ENCODE data around the gene LRRC61. TPM values are rescaled to one million over a fixed set of nuclear protein-coding genes. Genes with fewer than 3 reads are reported as not detected.
A peak's percentile ranks its signal among the peaks of the same experiment; 100 is the strongest.

LRRC61 gene
- total RNA-seq, 1 donor from 2014 or later, result 3.7 TPM

DNA sequence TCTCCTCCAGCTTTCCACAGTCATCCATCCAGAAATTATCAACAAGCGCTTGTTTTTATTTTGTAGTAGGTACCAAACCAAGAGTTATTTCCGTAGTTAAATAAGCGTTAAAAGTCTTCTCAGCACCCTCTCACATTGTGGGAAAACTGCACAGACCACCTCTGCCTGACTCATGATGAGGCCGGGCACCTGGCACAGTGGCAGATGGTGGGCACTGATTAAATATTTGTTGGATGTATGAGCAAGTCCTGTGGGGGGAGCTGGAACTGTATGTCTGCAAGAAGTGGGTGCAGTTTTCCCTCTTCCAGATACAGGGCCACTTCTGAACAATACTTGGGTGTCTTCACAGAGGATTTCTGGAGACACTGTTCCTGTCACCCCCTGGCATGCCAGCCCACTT is 40.2 kb downstream of the LRRC61 start:
- intact Hi-C loops (cut with micrococcal nuclease), result no loop called here

DNA sequence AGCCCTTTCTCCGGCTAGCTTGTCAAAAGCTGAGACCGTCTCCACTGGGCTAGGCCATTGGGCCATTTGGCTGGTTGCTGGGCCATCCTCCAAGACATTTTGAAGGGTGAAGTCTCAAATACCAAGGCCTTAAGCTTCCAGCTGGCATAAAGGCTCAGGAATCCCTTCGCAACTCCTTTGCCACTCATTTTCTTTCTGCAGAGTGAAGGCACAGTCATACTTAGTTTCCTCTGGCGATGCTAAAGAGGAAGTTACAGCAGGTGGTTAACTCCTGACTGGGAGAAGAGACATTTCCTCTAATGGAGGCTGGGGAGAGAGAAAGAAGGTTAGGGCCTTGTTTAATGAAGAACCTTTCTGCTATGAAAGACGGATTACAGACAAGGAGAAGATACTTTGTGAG is 40.7 kb downstream of the LRRC61 start:
- ATAC-seq, result no peak
- intact Hi-C loops (cut with micrococcal nuclease), result no loop called here

More for the DNA sequence above, 40.2 kb downstream of the LRRC61 start:
- DNase-seq (no peak), ATAC-seq (no peak)

DNA sequence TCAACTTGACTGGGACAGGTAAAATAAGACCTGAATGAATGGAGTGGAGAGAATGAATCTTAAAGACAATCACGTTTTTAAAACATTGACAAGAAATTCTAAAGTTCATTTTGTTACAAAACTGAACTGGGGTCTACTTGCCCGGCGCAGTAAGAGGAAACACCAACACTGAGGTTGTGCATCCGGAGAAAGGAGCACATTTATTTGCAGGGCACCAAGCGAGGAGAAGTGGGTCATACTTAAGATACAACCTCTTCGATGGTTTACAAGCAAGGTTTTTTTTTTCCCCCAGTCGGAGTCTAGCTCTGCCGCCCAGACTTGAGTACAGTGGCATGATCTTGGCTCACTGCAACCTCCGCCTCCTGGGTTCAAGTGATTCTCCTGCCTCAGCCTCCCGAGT is 42.0 kb downstream of the LRRC61 start:
- intact Hi-C loops (cut with micrococcal nuclease), result no loop called here
- ATAC-seq (no peak), DNase-seq (no peak)

More for the DNA sequence above, 40.7 kb downstream of the LRRC61 start:
- DNase-seq, result no peak

DNA sequence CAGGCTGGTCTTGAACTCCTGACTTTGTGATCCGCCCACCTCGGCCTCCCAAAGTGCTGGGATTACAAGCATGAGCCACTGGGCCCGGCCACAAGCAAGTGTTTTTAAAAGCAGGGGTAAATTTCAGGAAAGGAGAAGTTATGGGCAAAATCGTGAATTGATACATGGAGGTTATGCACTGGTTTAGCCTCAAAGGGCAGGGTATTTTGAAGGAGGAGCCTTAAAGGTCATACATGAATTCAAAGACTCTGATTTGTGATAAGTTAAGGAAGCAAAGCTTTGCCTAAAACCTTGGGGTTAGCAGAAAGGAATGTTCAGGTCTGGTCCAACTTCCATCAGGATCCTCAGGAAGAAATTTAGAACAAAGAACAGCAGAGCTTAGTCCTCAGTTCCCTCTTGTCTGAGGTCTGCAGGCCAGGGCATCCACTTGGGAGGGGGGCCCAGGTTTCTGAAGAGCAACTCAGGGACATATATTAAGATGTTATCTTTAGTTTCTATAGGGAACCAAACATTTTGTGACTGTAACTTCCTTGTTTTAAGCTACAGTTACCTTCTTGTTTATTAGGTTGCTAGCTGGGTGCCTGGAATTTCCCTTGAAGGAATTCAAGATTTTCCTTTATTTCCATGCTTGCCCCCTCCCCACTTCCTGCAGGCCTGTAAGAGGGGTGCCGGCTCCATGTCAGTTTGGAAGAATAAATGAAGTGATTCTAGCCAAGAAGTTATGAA is 42.7 kb downstream of the LRRC61 start:
- ATAC-seq, result no peak
- intact Hi-C loops (cut with micrococcal nuclease), result no loop called here
- DNase-seq, result no peak

DNA sequence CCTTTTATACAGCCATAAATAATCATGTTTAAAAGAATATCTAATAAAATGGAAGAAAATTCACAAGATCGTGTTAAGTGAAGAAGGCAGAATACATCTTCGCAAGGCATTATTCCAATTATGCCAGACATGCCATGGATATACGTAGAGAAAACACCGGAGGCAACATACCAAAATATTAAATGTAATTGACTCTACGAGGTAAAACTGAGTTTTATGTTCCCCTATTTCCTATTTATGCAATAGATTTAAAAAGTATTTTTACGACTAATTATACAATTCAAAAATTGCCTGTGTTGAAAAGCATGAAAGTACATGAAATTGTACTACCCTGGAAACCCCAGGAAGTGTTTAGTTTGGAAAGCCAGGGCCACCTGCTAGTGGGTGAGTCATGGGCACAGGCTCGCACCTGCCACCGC is 44.5 kb downstream of the LRRC61 start:
- ATAC-seq, result no peak
- intact Hi-C loops (cut with micrococcal nuclease), result no loop called here
- no peak for DNase-seq

DNA sequence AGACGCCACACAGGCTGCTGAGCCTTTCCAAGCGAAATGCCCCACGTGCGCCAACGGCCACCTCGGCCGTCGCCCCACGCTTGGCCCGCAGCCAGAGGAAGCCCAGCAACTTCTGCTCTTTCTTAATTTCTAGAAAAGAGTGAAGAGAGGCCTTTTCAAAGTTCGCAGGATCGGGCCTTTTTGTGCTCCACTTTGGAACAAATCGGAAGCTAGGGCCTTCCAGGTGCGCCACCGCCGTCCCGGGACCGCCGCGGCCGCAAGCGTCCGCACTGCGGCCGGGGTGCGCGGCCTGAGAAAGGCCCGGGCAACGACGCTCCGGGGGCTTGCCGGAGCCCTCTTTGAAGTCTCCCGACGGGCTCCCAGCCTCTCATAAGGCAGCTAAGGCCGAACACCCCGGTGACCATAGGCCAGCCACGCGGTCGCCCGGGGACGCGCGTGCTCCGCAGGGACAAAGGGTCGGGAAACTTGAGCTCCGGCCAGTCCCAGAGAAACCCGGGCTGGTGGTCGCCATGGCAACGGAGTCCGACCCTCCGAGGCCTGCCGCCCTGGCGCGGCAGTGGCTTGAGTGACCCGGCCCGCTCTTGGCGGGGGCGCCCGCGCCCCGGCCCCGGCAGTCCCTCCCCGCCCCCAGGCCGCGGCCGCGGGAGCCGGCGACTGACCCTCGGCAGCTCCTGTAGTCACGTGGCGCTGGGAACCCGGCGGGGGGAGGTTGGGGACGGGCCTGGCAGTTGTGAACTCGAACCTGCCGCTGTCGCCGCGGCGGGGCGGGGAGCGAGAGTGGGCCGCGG is 45.1 kb downstream of the LRRC61 start, which contains the start of gene REPIN1:
Gene REPIN1, plus strand, starts transcription at position 727 of the 788 bp plus-strand sequence. CDS start 890 bp downstream, outside the sequence.
- intact Hi-C loops (cut with micrococcal nuclease), result no loop called here
- ATAC-seq (peak; percentile 89), DNase-seq (peak; percentile 96)

DNA sequence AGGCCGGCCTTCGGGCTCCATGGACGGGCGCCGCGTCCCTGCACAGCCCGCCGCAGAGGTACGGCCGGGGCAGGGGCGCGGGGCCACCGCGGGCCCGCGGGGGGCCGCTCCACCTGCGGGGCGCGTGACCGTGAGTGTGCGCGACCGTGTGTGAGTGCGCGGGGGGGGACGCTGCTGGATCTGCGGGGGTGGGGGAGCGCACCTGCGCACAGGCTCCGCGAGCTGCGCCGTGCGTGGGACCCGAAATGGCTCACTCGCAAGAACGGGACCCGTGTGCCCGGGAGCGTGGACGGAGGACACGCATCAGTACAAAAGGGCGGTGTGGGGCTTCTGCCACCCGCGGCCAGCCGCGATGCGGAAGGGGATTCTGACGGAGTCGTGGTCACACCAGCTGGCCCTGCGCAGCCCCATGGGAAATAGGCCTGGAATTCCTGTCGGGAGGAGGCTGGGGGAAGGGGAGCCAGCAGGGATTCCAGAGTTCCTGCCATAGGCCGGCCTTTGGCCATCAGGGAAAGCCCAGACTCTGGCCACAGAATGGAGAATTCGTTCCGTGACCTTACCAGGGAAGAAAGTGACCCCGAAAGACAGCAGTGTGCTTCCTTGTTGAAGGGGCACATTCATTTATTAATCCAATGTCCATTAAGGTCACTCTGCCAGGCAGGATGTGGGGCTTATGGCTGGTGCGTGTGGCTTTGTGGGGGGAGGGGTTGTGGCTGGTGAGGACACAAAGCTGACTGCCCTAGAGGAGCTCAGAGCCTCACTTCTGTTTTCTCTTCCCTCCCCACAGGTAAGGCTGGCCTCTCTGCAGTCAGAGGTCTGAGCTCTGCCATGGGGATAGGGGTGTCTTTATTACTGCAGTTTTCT is 46.0 kb downstream of the LRRC61 start:
- intact Hi-C loops (cut with micrococcal nuclease), result no loop called here
- DNase-seq, result peak; percentile 82
- peak; percentile 67 for ATAC-seq

DNA sequence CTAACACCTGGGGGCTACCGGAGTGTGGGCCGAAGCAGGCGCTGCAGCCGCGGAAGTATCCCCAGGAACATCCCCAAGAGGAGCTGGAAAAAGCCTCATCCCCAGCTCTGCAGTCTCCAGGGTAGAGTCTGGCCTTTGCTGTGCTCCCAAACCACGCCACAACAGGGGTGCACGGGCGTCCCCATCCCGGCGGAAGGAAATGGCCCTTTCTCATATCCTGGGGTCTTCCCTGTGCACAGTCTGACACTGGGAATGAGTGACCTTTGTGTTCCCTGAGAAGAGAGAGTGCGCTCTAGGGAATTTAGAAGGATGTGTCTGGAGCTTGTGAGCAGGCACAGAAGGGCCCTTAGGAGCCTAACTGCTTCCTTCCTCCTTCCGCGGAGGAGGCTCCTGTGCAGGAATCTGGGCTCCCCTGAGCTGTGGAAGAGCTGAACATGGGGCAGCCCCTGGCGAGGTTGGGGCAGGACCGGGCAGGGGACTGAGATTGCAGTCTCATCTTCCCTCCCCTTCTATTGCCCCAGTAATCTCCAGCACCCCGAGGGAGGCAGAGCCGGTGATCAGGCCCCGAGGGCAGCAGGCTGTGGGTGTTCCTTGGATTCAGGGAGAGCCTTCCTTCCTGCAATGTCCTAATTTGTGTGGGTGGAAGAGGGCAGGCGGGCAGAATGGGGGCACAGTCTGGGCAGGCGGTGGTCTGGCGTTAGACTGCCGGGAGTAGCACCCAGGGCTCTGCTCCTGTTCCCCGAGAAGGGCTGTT is 46.8 kb downstream of the LRRC61 start:
- intact Hi-C loops (cut with micrococcal nuclease), result no loop called here
- DNase-seq, result no peak
- no peak for ATAC-seq

DNA sequence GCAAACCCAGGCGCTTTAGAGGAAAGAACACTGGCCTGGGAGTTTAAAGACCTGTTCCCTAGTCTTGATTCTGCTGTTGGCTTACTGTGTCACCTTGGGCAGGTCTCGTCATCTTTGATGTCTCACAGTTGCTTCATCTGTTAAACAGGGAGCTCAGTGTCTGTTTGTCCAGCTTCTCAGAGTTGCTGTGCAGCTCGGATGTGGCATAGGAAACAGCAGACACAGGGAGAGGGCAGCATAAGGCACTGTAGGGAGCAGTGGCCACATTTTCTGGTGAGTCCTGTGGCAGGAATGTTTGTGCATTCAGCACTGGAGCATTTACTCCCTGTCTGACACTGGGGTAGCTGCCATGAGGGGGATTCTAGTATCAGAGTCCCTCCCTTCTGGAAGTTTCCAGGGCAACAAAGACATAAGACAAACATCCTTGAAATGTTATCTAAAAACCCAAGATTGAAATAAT is 47.5 kb downstream of the LRRC61 start:
- ATAC-seq (no peak), DNase-seq (no peak)
- intact Hi-C loops (cut with micrococcal nuclease), result no loop called here

DNA sequence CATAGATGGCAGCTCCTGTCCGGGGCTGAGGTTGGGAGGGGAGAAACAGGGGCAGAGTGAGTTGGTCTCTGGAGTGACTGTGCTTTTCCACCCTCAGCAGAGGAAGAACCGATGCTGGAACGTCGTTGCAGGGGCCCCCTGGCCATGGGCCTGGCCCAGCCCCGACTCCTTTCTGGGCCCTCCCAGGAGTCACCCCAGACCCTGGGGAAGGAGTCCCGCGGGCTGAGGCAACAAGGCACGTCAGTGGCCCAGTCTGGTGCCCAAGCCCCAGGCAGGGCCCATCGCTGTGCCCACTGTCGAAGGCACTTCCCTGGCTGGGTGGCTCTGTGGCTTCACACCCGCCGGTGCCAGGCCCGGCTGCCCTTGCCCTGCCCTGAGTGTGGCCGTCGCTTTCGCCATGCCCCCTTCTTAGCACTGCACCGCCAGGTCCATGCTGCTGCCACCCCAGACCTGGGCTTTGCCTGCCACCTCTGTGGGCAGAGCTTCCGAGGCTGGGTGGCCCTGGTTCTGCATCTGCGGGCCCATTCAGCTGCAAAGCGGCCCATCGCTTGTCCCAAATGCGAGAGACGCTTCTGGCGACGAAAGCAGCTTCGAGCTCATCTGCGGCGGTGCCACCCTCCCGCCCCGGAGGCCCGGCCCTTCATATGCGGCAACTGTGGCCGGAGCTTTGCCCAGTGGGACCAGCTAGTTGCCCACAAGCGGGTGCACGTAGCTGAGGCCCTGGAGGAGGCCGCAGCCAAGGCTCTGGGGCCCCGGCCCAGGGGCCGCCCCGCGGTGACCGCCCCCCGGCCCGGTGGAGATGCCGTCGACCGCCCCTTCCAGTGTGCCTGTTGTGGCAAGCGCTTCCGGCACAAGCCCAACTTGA is 48.2 kb downstream of the LRRC61 start:
- ATAC-seq, result no peak
- intact Hi-C loops (cut with micrococcal nuclease), result no loop called here
- DNase-seq, result no peak

DNA sequence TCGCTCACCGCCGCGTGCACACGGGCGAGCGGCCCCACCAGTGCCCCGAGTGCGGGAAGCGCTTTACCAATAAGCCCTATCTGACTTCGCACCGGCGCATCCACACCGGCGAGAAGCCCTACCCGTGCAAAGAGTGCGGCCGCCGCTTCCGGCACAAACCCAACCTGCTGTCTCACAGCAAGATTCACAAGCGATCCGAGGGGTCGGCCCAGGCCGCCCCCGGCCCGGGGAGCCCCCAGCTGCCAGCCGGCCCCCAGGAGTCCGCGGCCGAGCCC is 48.8 kb downstream of the LRRC61 start:
- intact Hi-C loops (cut with micrococcal nuclease), result no loop called here
- ATAC-seq, result no peak

DNA sequence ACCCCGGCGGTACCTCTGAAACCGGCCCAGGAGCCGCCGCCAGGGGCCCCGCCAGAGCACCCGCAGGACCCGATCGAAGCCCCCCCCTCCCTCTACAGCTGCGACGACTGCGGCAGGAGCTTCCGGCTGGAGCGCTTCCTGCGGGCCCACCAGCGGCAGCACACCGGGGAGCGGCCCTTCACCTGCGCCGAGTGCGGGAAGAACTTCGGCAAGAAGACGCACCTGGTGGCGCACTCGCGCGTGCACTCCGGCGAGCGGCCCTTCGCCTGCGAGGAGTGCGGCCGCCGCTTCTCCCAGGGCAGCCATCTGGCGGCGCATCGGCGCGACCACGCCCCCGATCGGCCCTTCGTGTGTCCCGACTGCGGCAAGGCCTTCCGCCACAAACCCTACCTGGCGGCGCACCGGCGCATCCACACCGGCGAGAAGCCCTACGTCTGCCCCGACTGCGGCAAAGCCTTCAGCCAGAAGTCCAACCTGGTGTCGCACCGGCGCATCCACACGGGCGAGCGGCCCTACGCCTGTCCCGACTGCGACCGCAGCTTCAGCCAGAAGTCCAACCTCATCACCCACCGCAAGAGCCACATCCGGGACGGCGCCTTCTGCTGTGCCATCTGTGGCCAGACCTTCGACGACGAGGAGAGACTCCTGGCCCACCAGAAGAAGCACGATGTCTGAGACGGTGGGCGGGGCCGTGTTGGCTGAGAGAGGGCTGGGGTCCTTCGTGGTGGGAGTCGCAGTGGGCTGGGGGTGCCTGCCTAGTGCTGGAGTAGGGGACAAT is 49.3 kb downstream of the LRRC61 start:
- DNase-seq (peak; percentile 32), ATAC-seq (no peak)
- intact Hi-C loops (cut with micrococcal nuclease), result no loop called here

More for the DNA sequence above, 48.8 kb downstream of the LRRC61 start:
- DNase-seq, result peak; percentile 37

DNA sequence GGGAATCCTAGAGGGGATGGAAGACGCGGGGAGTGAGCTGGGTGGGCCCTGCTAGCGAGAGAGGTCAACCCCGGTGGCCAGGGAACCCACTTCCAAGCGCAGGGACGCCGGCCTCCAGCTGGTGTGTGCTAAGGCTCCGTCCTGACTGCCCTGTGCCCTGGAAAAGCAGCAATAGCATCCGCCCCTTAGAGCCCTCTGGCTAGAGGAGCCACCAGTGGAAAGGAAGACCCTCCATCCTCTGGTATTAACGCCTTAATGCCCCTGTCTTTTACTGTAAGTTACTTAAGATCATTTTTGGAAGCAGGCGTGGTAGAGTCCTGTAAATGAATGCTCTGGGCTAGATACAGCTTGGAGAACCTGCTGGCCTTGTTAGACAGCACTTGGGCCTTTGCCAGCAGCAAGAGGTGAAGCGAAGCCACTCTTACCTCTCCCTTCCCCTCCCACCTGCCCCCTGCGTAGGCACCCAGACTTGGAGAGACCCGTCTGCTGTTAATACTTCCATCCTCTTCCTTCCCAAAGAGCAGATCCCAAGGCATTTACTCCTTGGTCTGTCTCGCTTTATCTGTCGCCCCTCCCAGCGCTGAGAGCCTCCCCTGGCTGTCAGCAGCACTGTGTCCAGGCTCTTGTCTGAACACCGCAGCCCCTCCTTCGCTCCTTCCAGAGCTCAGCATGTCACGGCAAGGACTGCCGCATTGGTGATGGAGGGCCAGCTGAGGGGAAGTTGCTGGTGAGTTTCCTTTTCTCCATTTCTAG is 50.1 kb downstream of the LRRC61 start:
- ATAC-seq (peak; percentile 36), DNase-seq (peak; percentile 57)
- intact Hi-C loops (cut with micrococcal nuclease), result no loop called here

DNA sequence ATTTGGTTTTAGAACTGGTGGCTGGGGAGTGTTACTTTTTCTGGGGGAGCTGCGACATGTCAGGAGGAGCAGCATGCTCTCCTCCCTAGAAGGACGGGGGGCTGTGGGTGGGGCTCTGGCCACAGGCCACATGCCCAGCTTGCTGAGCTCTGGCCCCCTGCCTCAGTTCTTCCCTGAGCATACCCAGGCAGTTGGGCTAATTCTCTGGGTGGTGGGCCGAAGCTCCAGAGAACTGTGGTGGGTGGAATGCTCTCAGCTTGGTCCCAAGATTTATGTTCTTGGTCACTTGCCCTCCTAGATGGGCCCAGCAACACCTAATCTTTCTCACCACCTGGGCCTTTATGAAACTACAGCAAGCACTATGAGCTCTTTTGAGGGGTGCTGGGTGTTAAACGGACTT is 50.9 kb downstream of the LRRC61 start:
- no peak for ATAC-seq
- intact Hi-C loops (cut with micrococcal nuclease), result no loop called here
- DNase-seq, result no peak

DNA sequence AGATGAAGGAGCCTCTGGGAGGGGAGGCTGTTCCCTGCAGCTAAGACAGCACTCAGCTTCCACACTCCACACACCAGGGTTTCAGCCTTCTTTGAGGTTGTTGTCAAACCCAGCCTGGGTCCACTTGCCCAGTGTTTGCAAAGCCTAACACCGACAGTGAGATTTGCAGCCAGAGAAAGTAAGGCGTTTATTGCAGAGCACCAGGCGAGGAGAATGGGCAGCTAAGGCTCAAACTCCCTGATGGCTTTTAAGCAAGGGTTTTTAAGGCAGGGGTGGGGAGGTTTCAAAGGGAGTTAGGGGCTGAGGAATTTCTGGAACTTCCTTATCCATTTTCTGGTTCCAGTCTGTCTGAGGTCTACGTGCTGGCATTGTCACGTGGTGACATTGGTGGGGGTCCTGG is 51.3 kb downstream of the LRRC61 start:
- DNase-seq (no peak), ATAC-seq (no peak)
- intact Hi-C loops (cut with micrococcal nuclease), result no loop called here

DNA sequence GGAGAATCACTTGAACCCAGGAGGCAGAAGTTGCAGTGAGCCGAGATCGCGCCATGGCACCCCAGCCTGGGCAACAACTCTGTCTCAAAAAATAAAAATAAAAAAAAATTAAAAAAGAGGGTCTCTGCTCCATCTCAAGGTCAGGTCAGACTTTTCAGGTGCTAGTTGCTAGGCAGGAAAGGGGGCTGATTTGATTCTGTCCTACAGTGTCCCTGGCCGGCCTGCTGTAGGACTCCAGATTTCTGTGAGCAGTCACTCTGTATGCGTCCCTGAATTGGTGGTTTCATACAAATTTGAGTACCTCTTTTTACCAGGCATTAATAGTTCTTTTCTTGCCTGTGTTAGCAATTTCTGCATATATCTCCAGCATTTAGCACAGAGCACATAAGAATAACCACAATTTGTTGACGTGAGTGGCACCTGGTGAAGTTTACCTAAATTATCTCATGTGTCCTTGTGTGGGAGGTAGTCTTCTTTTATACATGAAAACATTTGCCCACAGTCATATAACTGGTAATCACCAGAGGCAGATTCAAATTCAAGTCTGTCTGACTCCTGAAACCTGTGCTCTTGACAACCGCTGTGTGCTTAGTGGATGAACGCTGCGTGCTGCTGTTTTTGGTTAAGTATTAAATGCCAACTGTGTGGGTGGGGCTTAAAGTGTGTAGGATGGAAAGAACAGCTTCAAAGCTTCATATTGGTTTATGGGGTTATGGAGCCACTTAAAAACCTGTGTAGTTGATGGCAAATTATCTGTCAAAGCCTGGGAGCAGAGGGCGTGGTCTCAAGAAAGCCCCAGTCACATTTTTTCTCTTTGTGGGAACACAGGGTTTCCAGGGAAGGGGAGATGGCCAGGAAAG is 52.7 kb downstream of the LRRC61 start:
- intact Hi-C loops (cut with micrococcal nuclease), result no loop called here
- no peak for ATAC-seq
- DNase-seq, result no peak
